Esophagus squamous epithelium (tissue), 5 donors: ENCODE measurements around the gene HTR6. TPM values are rescaled to one million over a fixed set of nuclear protein-coding genes. Genes with fewer than 3 reads are reported as not detected.

ENCODE experiments used
- DNase-seq: peaks from one replicate; lab custom pipeline; 2025; lab: John Stamatoyannopoulos, UW
- H3K27ac ChIP-seq, 4 donors: fragments of 200-600 bp; sonication (generic); one replicate each; pipeline ENCODE4 v1.5.1; 2016 to 2019; ENCODE audit warnings: mild to moderate bottlenecking in 1 of 4
- H3K27me3 ChIP-seq, 4 donors: fragments of 200-600 bp; sonication (generic); 1 replicate in 3 of 4; 2 replicates in 1 of 4; pipeline versions ENCODE4 v1.5.1 to v1.6.0; 2017 to 2021; ENCODE audit warnings: antibody characterized with exemption in 1 of 4
- H3K36me3 ChIP-seq, 3 donors: fragments of 200-600 bp; sonication (generic); one replicate each; pipeline ENCODE4 v1.5.1; 2016 to 2019
- H3K4me1 ChIP-seq, 3 donors: fragments of 200-600 bp; sonication (generic); one replicate each; pipeline ENCODE4 v1.5.1; 2017 to 2019
- H3K4me3 ChIP-seq, 4 donors: fragments of 200-600 bp; sonication (generic); 1 replicate in 3 of 4; 2 replicates in 1 of 4; pipeline ENCODE4 v1.5.1; 2016 to 2019; ENCODE audit warnings: mild to moderate bottlenecking in 2 of 4, moderate library complexity in 1 of 4
- H3K9me3 ChIP-seq, 3 donors: fragments of 200-600 bp; sonication (generic); one replicate each; pipeline ENCODE4 v1.5.1; 2016 to 2019
- POLR2A ChIP-seq, 4 donors: fragments of 450-650 bp; IDR thresholded peaks; one replicate each; pipeline ENCODE4 v1.6.1; 2017; ENCODE audit warnings: antibody characterized with exemption in 4 of 4, mild to moderate bottlenecking in 4 of 4, moderate library complexity in 3 of 4
- WGBS, 2 donors: methylation state at CpG; one replicate each; pipeline ENCODE4 v1.1.5; 2018; 5-methylcytosine and 5-hydroxymethylcytosine counted together
- intact Hi-C: fragments of 100-400 bp; cut with DNase I; formaldehyde crosslinking; loops from one replicate; pipeline ENCODE4 v1.15.0; 2022
- total RNA-seq, 4 donors: library from RNA; depleted of rRNA; stranded (reverse); fragments of >200 nt; gene quantifications; one replicate each; pipeline ENCODE4 v1.1.0, GENCODE V29; 2016
- TF ChIP-seq, protein P1 (sequence below), 6 experiments: fragments of 450-650 bp in 4 of 6; fragments of 200-600 bp in 2 of 6; sonication (generic) in 2 of 6; IDR thresholded peaks; one replicate each; pipeline ENCODE4 v1.5.1; 2016 to 2019; ENCODE audit warnings: antibody characterized with exemption in 6 of 6, mild to moderate bottlenecking in 4 of 6, moderate library complexity in 4 of 6
- donor health status: DM: yes; HTN: yes; CAD: no.

HTR6 gene
- total RNA-seq, 4 donors from 2014 or later: not detected

- H3K4me1 ChIP-seq: no peaks in the 10 kb centered on the region
- TF ChIP-seq, protein P1, sequence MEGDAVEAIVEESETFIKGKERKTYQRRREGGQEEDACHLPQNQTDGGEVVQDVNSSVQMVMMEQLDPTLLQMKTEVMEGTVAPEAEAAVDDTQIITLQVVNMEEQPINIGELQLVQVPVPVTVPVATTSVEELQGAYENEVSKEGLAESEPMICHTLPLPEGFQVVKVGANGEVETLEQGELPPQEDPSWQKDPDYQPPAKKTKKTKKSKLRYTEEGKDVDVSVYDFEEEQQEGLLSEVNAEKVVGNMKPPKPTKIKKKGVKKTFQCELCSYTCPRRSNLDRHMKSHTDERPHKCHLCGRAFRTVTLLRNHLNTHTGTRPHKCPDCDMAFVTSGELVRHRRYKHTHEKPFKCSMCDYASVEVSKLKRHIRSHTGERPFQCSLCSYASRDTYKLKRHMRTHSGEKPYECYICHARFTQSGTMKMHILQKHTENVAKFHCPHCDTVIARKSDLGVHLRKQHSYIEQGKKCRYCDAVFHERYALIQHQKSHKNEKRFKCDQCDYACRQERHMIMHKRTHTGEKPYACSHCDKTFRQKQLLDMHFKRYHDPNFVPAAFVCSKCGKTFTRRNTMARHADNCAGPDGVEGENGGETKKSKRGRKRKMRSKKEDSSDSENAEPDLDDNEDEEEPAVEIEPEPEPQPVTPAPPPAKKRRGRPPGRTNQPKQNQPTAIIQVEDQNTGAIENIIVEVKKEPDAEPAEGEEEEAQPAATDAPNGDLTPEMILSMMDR (IDR thresholded peaks at IDR 0.05): no peak
- no peak for TF ChIP-seq POLR2A (IDR thresholded peaks at IDR 0.05)
- intact Hi-C loops: no loop called here
- no peaks in the 10 kb centered on the region for H3K9me3 ChIP-seq
- H3K27ac ChIP-seq: no peak overlapping the region
- no peaks in the 10 kb centered on the region for H3K36me3 ChIP-seq
- no peak for DNase-seq
- no peak overlapping the region for H3K4me3 ChIP-seq
- WGBS, 2 donors: 16 to 24% methylated on average over 12 to 13 of the region's 13 CpGs
- H3K27me3 ChIP-seq: peaks cover 0 to 33% (median 0%) of the 10 kb centered on the region in 4 donors
These were observed 11.8 kb downstream of the HTR6 start for GRCh38 chr1:19676438-19676922.

GRCh38 chr1:19678493-19678892 lies 13.8 kb downstream of the HTR6 start:
- Histone ChIP-seq H3K27ac (no peak overlapping the region), H3K9me3 (no peaks in the 10 kb centered on the region), H3K36me3 (peaks cover 0 to 15% (median 0%) of the 10 kb centered on the region in 3 donors), H3K4me3 (no peak overlapping the region), H3K4me1 (no peaks in the 10 kb centered on the region), H3K27me3 (peaks cover 0 to 21% (median 0%) of the 10 kb centered on the region in 4 donors)
- WGBS, 2 donors: 45 to 80% methylated on average over 1 to 4 of the region's 11 CpGs
- TF ChIP-seq POLR2A (IDR thresholded peaks at IDR 0.05): no peak
- TF ChIP-seq, protein P1 (IDR thresholded peaks at IDR 0.05): no peak
- DNase-seq: no peak
- intact Hi-C loops: no loop called here

DNA sequence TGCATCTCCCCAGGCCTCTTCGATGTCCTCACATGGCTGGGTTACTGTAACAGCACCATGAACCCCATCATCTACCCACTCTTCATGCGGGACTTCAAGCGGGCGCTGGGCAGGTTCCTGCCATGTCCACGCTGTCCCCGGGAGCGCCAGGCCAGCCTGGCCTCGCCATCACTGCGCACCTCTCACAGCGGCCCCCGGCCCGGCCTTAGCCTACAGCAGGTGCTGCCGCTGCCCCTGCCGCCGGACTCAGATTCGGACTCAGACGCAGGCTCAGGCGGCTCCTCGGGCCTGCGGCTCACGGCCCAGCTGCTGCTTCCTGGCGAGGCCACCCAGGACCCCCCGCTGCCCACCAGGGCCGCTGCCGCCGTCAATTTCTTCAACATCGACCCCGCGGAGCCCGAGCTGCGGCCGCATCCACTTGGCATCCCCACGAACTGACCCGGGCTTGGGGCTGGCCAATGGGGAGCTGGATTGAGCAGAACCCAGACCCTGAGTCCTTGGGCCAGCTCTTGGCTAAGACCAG lies 14.3 kb downstream of the HTR6 start:
- DNase-seq: no peak
- TF ChIP-seq, protein P1 (IDR thresholded peaks at IDR 0.05): no peak
- no peak for TF ChIP-seq POLR2A (IDR thresholded peaks at IDR 0.05)
- intact Hi-C loops: no loop called here

GRCh38 chr1:19679691-19680090 lies 15.0 kb downstream of the HTR6 start:
- 52 to 82% methylated on average over 2 to 4 of the region's 4 CpGs for WGBS, 2 donors
- Histone ChIP-seq H3K4me3 (no peak overlapping the region), H3K9me3 (no peaks in the 10 kb centered on the region), H3K4me1 (no peaks in the 10 kb centered on the region), H3K27ac (no peak overlapping the region), H3K36me3 (peaks cover 0 to 19% (median 0%) of the 10 kb centered on the region in 3 donors), H3K27me3 (peaks cover 0 to 16% (median 0%) of the 10 kb centered on the region in 4 donors)
- DNase-seq: no peak
- TF ChIP-seq, protein P1 (IDR thresholded peaks at IDR 0.05): no peak
- TF ChIP-seq POLR2A (IDR thresholded peaks at IDR 0.05): no peak
- intact Hi-C loops: no loop called here

More for the DNA sequence above, 14.3 kb downstream of the HTR6 start:
- H3K4me1 ChIP-seq: no peaks in the 10 kb centered on the region
- peaks cover 0 to 15% (median 0%) of the 10 kb centered on the region in 3 donors for H3K36me3 ChIP-seq
- no peak overlapping the region for H3K27ac ChIP-seq
- no peaks in the 10 kb centered on the region for H3K9me3 ChIP-seq
- no peak overlapping the region for H3K4me3 ChIP-seq
- no CpG with 5 or more reads among the region's 34 CpGs for WGBS, 2 donors
- peaks cover 0 to 21% (median 0%) of the 10 kb centered on the region in 4 donors for H3K27me3 ChIP-seq

DNA sequence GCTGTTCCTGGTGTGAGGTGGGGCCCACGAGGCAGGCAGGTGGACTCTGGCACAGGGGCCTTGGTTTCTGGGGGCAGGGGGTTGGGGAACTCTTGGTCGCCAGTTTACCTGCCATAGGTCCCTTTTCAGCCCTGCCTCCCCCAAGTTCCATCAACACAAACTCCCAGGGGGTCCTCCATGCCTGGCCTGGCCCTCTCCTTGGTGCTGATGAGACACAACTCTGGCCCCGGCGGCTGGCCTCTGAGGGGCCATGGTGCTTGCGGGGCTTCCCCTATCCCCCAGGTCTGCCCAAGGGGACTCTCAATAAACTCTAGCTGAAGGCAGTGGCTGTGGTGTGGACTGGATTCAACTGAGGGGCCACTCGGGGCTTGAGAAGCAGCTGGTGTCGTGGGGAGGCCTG lies 16.0 kb downstream of the HTR6 start:
- Histone ChIP-seq H3K27ac (no peak overlapping the region), H3K27me3 (peaks cover 0 to 8% (median 0%) of the 10 kb centered on the region in 4 donors), H3K36me3 (peaks cover 0 to 28% (median 0%) of the 10 kb centered on the region in 3 donors), H3K4me3 (no peak overlapping the region), H3K4me1 (no peaks in the 10 kb centered on the region), H3K9me3 (no peaks in the 10 kb centered on the region)
- no peak for DNase-seq
- 69 to 96% methylated on average over 3 to 4 of the region's 7 CpGs for WGBS, 2 donors
- intact Hi-C loops: no loop called here
- TF ChIP-seq POLR2A (IDR thresholded peaks at IDR 0.05): no peak
- TF ChIP-seq, protein P1 (IDR thresholded peaks at IDR 0.05): no peak
